K562 (cell line): ENCODE results near the gene C21orf58. TPM values are rescaled to one million over a fixed set of nuclear protein-coding genes. Genes with fewer than 3 reads are reported as not detected.

Experiments
- ERF ChIP-seq: fragments of 450-650 bp; formaldehyde crosslinking; IDR thresholded peaks from 2 replicates; pipeline ENCODE4 v1.4.0; 2020; ENCODE audit warnings: mild to moderate bottlenecking, mixed read lengths
- HDAC8 ChIP-seq: fragments of 450-650 bp; IDR thresholded peaks from 2 replicates; pipeline ENCODE4 v1.6.1; 2016; ENCODE audit warnings: mild to moderate bottlenecking, missing genetic modification characterization, moderate library complexity, missing compliant biosample characterization
- HLTF ChIP-seq: fragments of 450-650 bp; IDR thresholded peaks from 2 replicates; pipeline ENCODE4 v1.6.1; 2016
- NBN ChIP-seq: fragments of 450-650 bp; IDR thresholded peaks from 2 replicates; pipeline ENCODE4 v1.6.1; 2016; ENCODE audit warnings: low read depth, mild to moderate bottlenecking
- NFIC ChIP-seq: fragments of 450-650 bp; IDR thresholded peaks from 2 replicates; pipeline ENCODE4 v1.6.1; 2017; ENCODE audit warnings: mild to moderate bottlenecking, inconsistent platforms
- NR4A1 ChIP-seq, 2 experiments: fragments of 250-450 bp in 1 of 2; fragments of 450-650 bp in 1 of 2; sonication (Bioruptor Pico) in 1 of 2; IDR thresholded peaks; 2 replicates each; pipeline versions ENCODE4 v1.4.0 to v1.6.1; 2016 to 2020; ENCODE audit warnings: mild to moderate bottlenecking in 2 of 2, missing compliant biosample characterization in 1 of 2, missing genetic modification characterization in 1 of 2, moderate library complexity in 1 of 2
- STAT5A ChIP-seq: IDR thresholded peaks from 2 replicates; pipeline ENCODE4 v1.6.1; 2012; ENCODE audit warnings: low read length, inconsistent platforms, borderline replicate concordance
- TAF1 ChIP-seq: IDR thresholded peaks from 2 replicates; pipeline ENCODE4 v1.6.1; 2011; ENCODE audit warnings: mild to moderate bottlenecking, low read length, moderate library complexity; ENCODE audit not compliant: insufficient read depth, control insufficient read depth, severe bottlenecking; ENCODE audit errors: extremely low read depth
- VEZF1 ChIP-seq: fragments of 200-800 bp; sonication (Bioruptor generic); IDR thresholded peaks from 2 replicates; pipeline ENCODE4 v1.6.1; 2017; ENCODE audit warnings: missing genetic modification characterization, missing compliant biosample characterization
- XRCC5 ChIP-seq: fragments of 200-400 bp; formaldehyde crosslinking; IDR thresholded peaks from 2 replicates; pipeline ENCODE4 v1.6.1; 2017; ENCODE audit warnings: low read depth, mild to moderate bottlenecking, low read length
- ZNF224 ChIP-seq: sonication (generic); formaldehyde crosslinking; IDR thresholded peaks from 2 replicates; pipeline ENCODE4 v1.8.0; 2022; ENCODE audit warnings: mild to moderate bottlenecking, missing genetic modification reagents
- ZNF318 ChIP-seq, 2 experiments: fragments of 450-650 bp; IDR thresholded peaks; 2 replicates each; pipeline ENCODE4 v1.6.1; 2016; ENCODE audit warnings: mild to moderate bottlenecking in 2 of 2, borderline replicate concordance in 1 of 2, low read depth in 1 of 2, moderate library complexity in 1 of 2
- ZNF395 ChIP-seq: fragments of 200-800 bp; sonication (Bioruptor generic); IDR thresholded peaks from 2 replicates; pipeline ENCODE4 v1.6.1; 2017; ENCODE audit warnings: missing genetic modification characterization, missing compliant biosample characterization
- polyA plus RNA-seq, 8 experiments: library from polyadenylated mRNA; depleted of rRNA in 4 of 8; stranded (reverse) in 5 of 8; unstranded in 3 of 8; fragments of >200 nt; fragmentation: Nextera tagmentation in 2 of 8; fragmentation: Illumina TruSeq in 1 of 8; extraction: Ambion mirVana in 2 of 8; extraction: Trizol in 1 of 8; gene quantifications; 2 replicates each; pipeline versions ENCODE4 v1.2.1 to v1.2.3, GENCODE V29; 2011 to 2014; ENCODE audit warnings: inconsistent platforms in 1 of 8, missing spikeins in 1 of 8
- total RNA-seq, 7 experiments: library from RNA; depleted of rRNA in 6 of 7; stranded (reverse); fragments of >200 nt in 6 of 7; fragmentation: Illumina TruSeq in 2 of 7; extraction: Trizol in 2 of 7; gene quantifications; 2 replicates each; pipeline versions ENCODE4 v1.2.1 to v1.2.3, GENCODE V29; 2011 to 2021; ENCODE audit warnings: low replicate concordance in 1 of 7

C21orf58 gene
- total and polyA plus RNA-seq, 9 of the 15 experiments (the other 6 are each of a cell fraction or from before 2014, with no cell fraction given) = 1.2 to 30.5 (median 12.4) TPM

- peak; percentile 87 for TF ChIP-seq TAF1
- peak; percentile 54; the same call in 1 of the 2 replicates for TF ChIP-seq NFIC
- peak; percentile 80; the same call in 1 of the 2 replicates for TF ChIP-seq HDAC8 (tag)
- 0 out of 2 replicates have a peak, but pooled peaks have one; percentile 76 for TF ChIP-seq ZNF224 (CRISPR knock-in tag)
- peak; percentile 94; the same call in 1 of the 2 replicates for TF ChIP-seq XRCC5
- TF ChIP-seq HLTF = peak; percentile 64; the same call in 1 of the 2 replicates
- TF ChIP-seq ZNF318 (IDR thresholded peaks at IDR 0.05; ENCODE audit: borderline replicate concordance in 1 of 2, low read depth in 1 of 2) = no peak
- TF ChIP-seq NR4A1 (CRISPR knock-in tag; IDR thresholded peaks at IDR 0.05) = 0 out of 2 replicates have a peak, but pooled peaks have one; percentile 77
- peak; percentile 82; the same call in 1 of the 2 replicates for TF ChIP-seq NR4A1 (tag; IDR thresholded peaks at IDR 0.05)
- TF ChIP-seq ZNF395 (CRISPR knock-in tag) = peak; percentile 93
- TF ChIP-seq ERF (CRISPR knock-in tag) = peak; percentile 47; the same call in 1 of the 2 replicates
- 0 out of 2 replicates have a peak, but pooled peaks have one; percentile 66 for TF ChIP-seq NBN
- TF ChIP-seq VEZF1 = peak; percentile 95
- no peak for TF ChIP-seq STAT5A
These were observed 37.7 kb downstream of the C21orf58 start, which contains the start of gene YBEY (continued) for GRCh38 chr21:46285761-46286647.
